ENCODE measurements around the gene LMBRD1. TPM values are rescaled to one million over a fixed set of nuclear protein-coding genes. Genes with fewer than 3 reads are reported as not detected.
"Not testable (repeated sequence)": the region's sequence is repeated elsewhere in the genome, so short reads cannot be mapped to it uniquely, and the experiment has no call there.

LMBRD1 gene
- total RNA-seq, 2 donors from 2014 or later = 14.5 to 24.2 TPM

- no peaks in the 10 kb centered on the region for H3K27me3 Mint-ChIP-seq
- no peaks in the 10 kb centered on the region for H3K36me3 Mint-ChIP-seq
- ATAC-seq (no peak), DNase-seq (ENCODE audit: low spot score) (no peak)
- peaks cover 30 to 36% of the 10 kb centered on the region in 2 donors for H3K4me1 Mint-ChIP-seq (ENCODE audit: low read depth in 2 of 2)
- no peak overlapping the region for H3K27ac Mint-ChIP-seq
- H3K4me3 Mint-ChIP-seq = no peak overlapping the region
- no peaks in the 10 kb centered on the region for H3K9me3 Mint-ChIP-seq
Observed at GRCh38 chr6:69817358-69817757, 20.5 kb upstream of the LMBRD1 start.

GRCh38 chr6:69816569-69816968 is 19.8 kb upstream of the LMBRD1 start:
- Mint-ChIP-seq H3K27me3 (no peaks in the 10 kb centered on the region), H3K27ac (peak overlapping the region; percentile 53 to 56), H3K9me3 (no peaks in the 10 kb centered on the region), H3K4me1 (ENCODE audit: low read depth in 2 of 2) (peaks cover 30 to 36% of the 10 kb centered on the region in 2 donors), H3K4me3 (peak overlapping the region; percentile 80), H3K36me3 (no peaks in the 10 kb centered on the region)
- DNase-seq (ENCODE audit: low spot score) = no peak
- ATAC-seq = no peak

DNA sequence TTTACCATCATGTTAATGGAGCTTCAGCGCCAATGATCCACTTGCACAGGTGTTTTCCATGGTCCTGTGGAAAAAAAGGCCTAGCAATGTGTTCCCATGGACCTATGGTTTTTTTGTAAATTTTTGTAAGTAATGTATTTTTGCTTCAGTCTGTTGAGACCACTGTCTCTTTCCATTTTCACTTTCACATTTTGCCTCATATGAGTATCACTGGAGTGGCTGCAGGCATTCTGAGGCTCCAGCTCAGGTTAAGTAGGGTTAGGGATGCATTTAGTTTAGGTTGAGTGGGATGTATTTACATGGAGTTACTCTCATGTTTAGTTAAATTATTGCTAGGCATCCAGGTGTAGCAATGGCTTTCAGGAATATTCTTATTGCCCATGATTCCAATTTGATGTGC is 19.2 kb upstream of the LMBRD1 start:
- ATAC-seq = peak; percentile 71 to 82
- no peaks in the 10 kb centered on the region for H3K27me3 Mint-ChIP-seq
- H3K4me3 Mint-ChIP-seq = peak overlapping the region; percentile 80
- H3K9me3 Mint-ChIP-seq = no peaks in the 10 kb centered on the region
- H3K27ac Mint-ChIP-seq = peak overlapping the region; percentile 53 to 56
- H3K4me1 Mint-ChIP-seq (ENCODE audit: low read depth in 2 of 2) = peaks cover 30 to 36% of the 10 kb centered on the region in 2 donors
- H3K36me3 Mint-ChIP-seq = no peaks in the 10 kb centered on the region
- DNase-seq (ENCODE audit: low spot score) = no peak

DNA sequence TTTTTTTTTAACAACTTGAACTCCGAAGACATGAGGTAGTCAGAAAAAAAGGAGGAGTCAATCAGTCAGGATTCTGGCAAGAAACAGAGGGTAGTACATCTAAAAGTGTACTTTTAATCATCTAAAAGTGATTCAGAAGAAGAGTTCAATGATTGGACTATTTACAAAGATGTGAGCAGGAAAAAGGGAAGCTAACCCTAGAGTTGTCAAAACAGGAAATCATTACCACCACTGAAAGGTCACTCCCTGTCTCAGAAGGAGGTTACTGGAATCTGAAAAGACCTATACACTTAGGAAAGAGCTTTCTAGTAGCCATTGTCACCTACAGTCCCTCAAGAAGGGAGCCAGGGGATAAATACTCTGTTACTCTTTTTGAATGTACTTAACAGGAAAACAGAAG is 16.7 kb upstream of the LMBRD1 start:
- Mint-ChIP-seq H3K4me3 (peak overlapping the region; percentile 44), H3K36me3 (no peaks in the 10 kb centered on the region), H3K9me3 (no peaks in the 10 kb centered on the region), H3K27ac (peak overlapping the region; percentile 28 to 61), H3K27me3 (peaks cover 4 to 6% of the 10 kb centered on the region in 2 donors), H3K4me1 (ENCODE audit: low read depth in 2 of 2) (peaks cover 30 to 36% of the 10 kb centered on the region in 2 donors)
- DNase-seq (ENCODE audit: low spot score) (no peak), ATAC-seq (no peak)

DNA sequence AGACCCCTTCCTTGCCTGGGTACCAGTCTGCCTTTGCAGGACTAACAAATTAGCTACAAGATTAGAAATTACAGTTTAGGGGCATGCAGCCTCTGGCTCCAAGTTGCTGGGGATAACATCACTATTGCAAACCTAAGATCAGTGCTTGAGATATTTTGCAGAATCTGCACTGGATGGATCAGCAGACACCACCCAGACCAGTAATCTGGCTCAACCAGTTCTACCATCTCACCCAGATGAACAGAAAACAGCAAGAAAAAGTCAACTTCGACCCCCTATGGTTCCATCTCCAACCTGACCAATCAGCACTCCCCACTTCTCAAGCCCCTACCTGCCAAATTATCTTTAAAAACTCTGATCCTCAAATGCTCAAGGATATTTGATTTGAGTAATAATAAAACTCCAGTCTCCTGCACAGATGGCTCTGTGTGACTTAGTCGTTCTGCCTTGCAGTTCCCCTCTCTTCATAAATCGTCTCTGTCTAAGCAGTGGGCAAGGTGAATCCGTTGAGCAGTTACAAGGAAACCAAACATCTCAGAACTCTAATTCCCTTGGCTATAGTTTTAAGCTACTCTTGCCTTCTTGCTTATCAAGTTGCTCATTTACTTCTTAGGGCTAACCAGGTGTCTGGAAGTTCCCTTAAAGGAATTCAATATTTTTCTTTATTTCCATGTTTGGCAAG is 16.1 kb upstream of the LMBRD1 start:
- Mint-ChIP-seq H3K27me3 (peaks cover 4 to 6% of the 10 kb centered on the region in 2 donors), H3K36me3 (no peaks in the 10 kb centered on the region), H3K4me3 (no peak overlapping the region), H3K27ac (peak overlapping the region; percentile 28 to 61), H3K9me3 (no peaks in the 10 kb centered on the region), H3K4me1 (ENCODE audit: low read depth in 2 of 2) (peaks cover 30 to 36% of the 10 kb centered on the region in 2 donors)
- no peak for ATAC-seq
- no peak for DNase-seq (ENCODE audit: low spot score)

- no peak overlapping the region for H3K27ac Mint-ChIP-seq
- H3K4me3 Mint-ChIP-seq = no peak overlapping the region
- peaks cover 0 to 2% of the 10 kb centered on the region in 2 donors for H3K27me3 Mint-ChIP-seq
- DNase-seq (ENCODE audit: low spot score) (no peak), ATAC-seq (no peak)
- no peaks in the 10 kb centered on the region for H3K36me3 Mint-ChIP-seq
- no peaks in the 10 kb centered on the region for H3K4me1 Mint-ChIP-seq (ENCODE audit: low read depth in 2 of 2)
- no peaks in the 10 kb centered on the region for H3K9me3 Mint-ChIP-seq
Observed at GRCh38 chr6:69802995-69803394, 6.2 kb upstream of the LMBRD1 start.

DNA sequence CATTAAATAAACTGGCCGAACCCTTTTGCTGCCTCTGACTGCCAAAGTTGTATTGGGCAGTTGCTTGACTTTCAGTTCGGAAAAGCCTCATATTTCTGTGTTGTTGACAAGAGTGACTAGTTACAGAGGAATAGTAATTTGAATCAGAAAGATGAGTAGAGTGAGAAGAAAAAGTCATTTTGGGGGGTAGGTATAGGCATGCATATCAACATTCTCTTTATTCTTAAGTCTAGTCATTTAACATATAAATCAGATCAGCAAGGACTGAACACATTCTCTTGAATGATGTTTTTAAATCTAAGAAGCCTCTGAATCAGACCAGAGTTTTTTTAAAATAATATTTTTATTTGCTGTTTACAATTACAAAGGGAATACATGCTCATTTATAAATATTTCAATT is 4.9 kb upstream of the LMBRD1 start:
- no peak for DNase-seq (ENCODE audit: low spot score)
- Mint-ChIP-seq H3K9me3 (no peaks in the 10 kb centered on the region), H3K4me1 (ENCODE audit: low read depth in 2 of 2) (peaks cover 10% of the 10 kb centered on the region in 2 donors), H3K27ac (no peak overlapping the region), H3K27me3 (peaks cover 0 to 2% of the 10 kb centered on the region in 2 donors), H3K36me3 (no peaks in the 10 kb centered on the region), H3K4me3 (no peak overlapping the region)
- no peak for ATAC-seq

DNA sequence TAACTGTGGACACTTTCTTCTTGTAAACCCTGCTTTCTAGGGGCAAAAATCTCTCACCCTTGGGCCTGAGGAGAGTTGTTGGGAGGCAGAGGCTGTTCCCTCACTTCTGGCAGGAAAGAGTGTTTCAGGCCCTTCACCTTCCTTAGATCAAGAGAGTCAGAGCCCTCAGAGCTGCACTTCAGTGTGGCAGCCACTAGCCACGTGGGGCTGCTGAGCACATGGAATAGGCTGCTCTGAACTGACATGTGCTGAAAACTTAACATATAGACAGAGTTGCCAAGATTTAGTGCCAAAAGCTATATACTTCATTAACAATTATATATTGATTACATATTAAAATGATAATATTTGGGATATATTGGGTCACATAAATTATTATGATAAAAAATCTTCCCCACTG is 4.4 kb upstream of the LMBRD1 start:
- no peak overlapping the region for H3K4me3 Mint-ChIP-seq
- ATAC-seq (no peak), DNase-seq (ENCODE audit: low spot score) (no peak)
- no peak overlapping the region for H3K27ac Mint-ChIP-seq
- peaks cover 10 to 12% of the 10 kb centered on the region in 2 donors for H3K4me1 Mint-ChIP-seq (ENCODE audit: low read depth in 2 of 2)
- no peaks in the 10 kb centered on the region for H3K9me3 Mint-ChIP-seq
- H3K36me3 Mint-ChIP-seq = peaks cover under 1% of the 10 kb centered on the region
- H3K27me3 Mint-ChIP-seq = peaks cover 0 to 2% of the 10 kb centered on the region in 2 donors

GRCh38 chr6:69798796-69799195 is 2.0 kb upstream of the LMBRD1 start:
- H3K9me3 Mint-ChIP-seq; ATAC-seq; DNase-seq (ENCODE audit: low spot score); H3K36me3 Mint-ChIP-seq; H3K4me3 Mint-ChIP-seq; H3K27me3 Mint-ChIP-seq; H3K27ac Mint-ChIP-seq: not testable (repeated sequence)
- H3K4me1 Mint-ChIP-seq (ENCODE audit: low read depth in 2 of 2) = peaks cover 21 to 29% of the 10 kb centered on the region in 2 donors

DNA sequence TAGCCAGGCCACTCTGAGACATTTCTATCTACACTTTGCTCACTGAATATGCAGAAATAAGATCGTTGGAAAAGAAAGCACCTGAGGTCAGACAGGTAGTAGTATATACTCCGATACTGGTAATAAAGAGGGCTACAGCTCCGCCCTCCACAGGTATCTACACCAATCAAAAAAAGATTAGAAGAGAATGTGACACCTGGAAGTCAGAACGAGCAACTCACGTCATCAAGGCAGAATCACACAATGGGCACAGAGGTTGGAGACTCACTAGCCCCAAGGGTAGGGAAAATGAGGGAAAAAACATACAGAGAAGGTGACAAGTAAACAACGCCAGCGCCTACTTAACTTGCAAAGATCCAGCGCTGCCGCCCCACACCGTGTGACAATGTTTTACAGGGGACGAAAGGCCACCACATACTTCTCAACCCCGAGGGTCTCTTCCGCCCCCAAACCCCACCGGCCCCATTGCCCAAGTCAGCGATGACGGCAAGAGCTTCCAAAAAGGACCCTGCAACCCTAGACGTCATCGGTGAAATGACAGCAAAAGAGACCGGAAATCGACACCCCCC is 653 bp downstream of the LMBRD1 start:
- H3K36me3 Mint-ChIP-seq = peaks cover 5% of the 10 kb centered on the region
- H3K4me3 Mint-ChIP-seq = peak overlapping the region; percentile 98
- ATAC-seq = peak in 1 of 2 donors; percentile 1
- peak overlapping the region; percentile 91 to 94 for H3K27ac Mint-ChIP-seq
- no peaks in the 10 kb centered on the region for H3K27me3 Mint-ChIP-seq
- peaks cover 34 to 41% of the 10 kb centered on the region in 2 donors for H3K4me1 Mint-ChIP-seq (ENCODE audit: low read depth in 2 of 2)
- no peak for DNase-seq (ENCODE audit: low spot score)
- no peaks in the 10 kb centered on the region for H3K9me3 Mint-ChIP-seq

GRCh38 chr6:69795469-69796072 is 1.2 kb downstream of the LMBRD1 start:
- peaks cover 34 to 41% of the 10 kb centered on the region in 2 donors for H3K4me1 Mint-ChIP-seq (ENCODE audit: low read depth in 2 of 2)
- no peak for ATAC-seq

DNA sequence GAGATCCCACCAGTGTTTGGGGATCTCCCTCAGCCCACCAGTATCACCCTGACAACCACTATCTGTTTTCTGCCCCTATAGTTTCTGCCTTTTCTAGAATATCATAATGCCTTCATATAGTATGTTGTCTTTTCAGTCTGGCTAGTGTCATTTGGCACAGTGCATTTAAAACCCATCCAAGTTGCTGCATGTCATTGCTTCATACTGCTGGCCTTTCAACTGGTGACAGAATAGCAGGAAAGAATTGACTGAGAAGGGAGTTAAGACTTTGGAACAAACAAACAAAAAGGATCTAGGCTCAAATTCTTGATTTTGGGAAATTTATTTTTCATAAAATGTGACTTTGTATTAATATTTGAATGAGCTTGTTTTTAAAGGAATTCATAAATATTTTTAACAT is 4.5 kb downstream of the LMBRD1 start:
- no peak overlapping the region for H3K4me3 Mint-ChIP-seq
- H3K27me3 Mint-ChIP-seq = no peaks in the 10 kb centered on the region
- DNase-seq (ENCODE audit: low spot score) = no peak
- H3K4me1 Mint-ChIP-seq (ENCODE audit: low read depth in 2 of 2) = peaks cover 31 to 35% of the 10 kb centered on the region in 2 donors
- H3K36me3 Mint-ChIP-seq = peaks cover 5% of the 10 kb centered on the region
- no peaks in the 10 kb centered on the region for H3K9me3 Mint-ChIP-seq
- no peak for ATAC-seq
- no peak overlapping the region for H3K27ac Mint-ChIP-seq

More at GRCh38 chr6:69795469-69796072, 1.2 kb downstream of the LMBRD1 start:
- no peak for DNase-seq (ENCODE audit: low spot score)
- H3K4me3 Mint-ChIP-seq = peak overlapping the region; percentile 98
- no peaks in the 10 kb centered on the region for H3K27me3 Mint-ChIP-seq
- no peaks in the 10 kb centered on the region for H3K9me3 Mint-ChIP-seq
- H3K27ac Mint-ChIP-seq = peak overlapping the region; percentile 91 to 94
- H3K36me3 Mint-ChIP-seq = peaks cover 5% of the 10 kb centered on the region

DNA sequence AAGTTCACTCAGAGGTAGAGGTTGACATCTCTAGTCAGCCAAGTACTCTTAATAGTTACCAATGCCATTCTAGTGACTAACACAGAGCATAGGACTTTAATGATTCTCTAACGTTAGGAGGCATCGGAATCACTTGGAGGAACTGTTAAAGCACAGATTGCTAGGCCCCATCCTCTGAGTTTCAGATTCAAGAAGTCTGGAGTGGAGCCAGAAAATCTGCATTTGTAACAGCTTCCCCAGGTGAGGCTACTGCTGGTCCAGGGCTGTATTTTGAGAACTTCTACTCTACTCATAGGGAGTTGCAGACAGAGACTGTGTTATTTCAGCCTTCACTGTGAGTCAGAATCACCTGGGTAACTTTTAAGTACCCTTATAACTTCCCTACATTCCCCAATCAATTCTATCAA is 5.7 kb downstream of the LMBRD1 start:
- H3K36me3 Mint-ChIP-seq = peaks cover 3% of the 10 kb centered on the region
- ATAC-seq = no peak
- no peak for DNase-seq (ENCODE audit: low spot score)
- no peaks in the 10 kb centered on the region for H3K9me3 Mint-ChIP-seq
- H3K27me3 Mint-ChIP-seq = no peaks in the 10 kb centered on the region
- H3K4me1 Mint-ChIP-seq (ENCODE audit: low read depth in 2 of 2) = peaks cover 26 to 28% of the 10 kb centered on the region in 2 donors
- no peak overlapping the region for H3K4me3 Mint-ChIP-seq
- no peak overlapping the region for H3K27ac Mint-ChIP-seq

GRCh38 chr6:69790629-69791028 is 6.2 kb downstream of the LMBRD1 start:
- Mint-ChIP-seq H3K9me3 (no peaks in the 10 kb centered on the region), H3K4me3 (no peak overlapping the region), H3K36me3 (no peaks in the 10 kb centered on the region), H3K27ac (no peak overlapping the region), H3K4me1 (ENCODE audit: low read depth in 2 of 2) (peaks cover 25 to 28% of the 10 kb centered on the region in 2 donors), H3K27me3 (no peaks in the 10 kb centered on the region)
- no peak for ATAC-seq
- no peak for DNase-seq (ENCODE audit: low spot score)

All from natural killer cell treated with Interleukin-12 subunit alpha and Interleukin-12 subunit beta and Interleukin-15 and Interleukin-18, amount 100 ng/mL, for 72 hours (primary cell).